GM18508 (cell line): Measurements from ENCODE around the gene TSPAN5.

ENCODE experiments used
- ATAC-seq: cut with Tn5 transposase; IDR thresholded peaks from one replicate; pipeline ENCODE4 v1.9.1; 2021; ENCODE audit warnings: moderate number of reproducible peaks; ENCODE audit not compliant: insufficient read depth, unreplicated experiment

TSPAN5 gene

DNA sequence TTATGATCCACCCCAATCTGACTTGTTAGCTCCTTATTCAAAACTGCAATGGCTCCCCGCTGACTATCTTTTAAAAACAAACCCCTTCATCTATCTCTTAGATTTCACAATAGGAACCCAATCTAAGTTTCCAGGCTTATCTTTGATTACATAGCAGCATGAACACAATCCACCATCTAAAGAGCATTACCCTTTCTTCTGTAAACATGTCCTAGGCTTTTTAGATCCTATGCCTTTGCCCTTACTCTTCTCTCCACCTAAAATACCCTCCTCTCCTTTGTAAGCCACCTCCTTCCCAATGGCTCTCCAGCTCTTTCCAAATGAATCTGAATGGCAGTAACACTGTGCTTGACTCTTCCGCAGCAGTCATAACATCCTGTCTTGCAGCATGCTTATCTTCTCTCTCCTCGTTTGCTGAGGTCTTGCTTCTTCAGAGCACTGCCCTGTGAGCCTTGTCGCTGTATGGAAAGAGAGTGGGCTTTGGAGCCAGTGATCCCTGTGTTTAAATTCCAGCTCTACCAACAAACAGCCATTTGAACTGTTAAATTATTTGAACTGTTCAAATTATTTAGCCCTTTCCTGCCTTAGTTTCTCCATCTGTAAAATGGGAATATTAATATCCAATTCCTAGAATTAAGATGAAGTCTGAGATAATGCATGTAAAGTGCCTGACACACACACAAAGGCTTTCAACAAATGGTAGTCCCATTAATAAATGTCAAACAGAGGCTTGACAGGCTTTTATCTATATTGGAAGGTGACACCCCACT lies 16.2 kb upstream of the TSPAN5 start:
- ATAC-seq, result no peak

DNA sequence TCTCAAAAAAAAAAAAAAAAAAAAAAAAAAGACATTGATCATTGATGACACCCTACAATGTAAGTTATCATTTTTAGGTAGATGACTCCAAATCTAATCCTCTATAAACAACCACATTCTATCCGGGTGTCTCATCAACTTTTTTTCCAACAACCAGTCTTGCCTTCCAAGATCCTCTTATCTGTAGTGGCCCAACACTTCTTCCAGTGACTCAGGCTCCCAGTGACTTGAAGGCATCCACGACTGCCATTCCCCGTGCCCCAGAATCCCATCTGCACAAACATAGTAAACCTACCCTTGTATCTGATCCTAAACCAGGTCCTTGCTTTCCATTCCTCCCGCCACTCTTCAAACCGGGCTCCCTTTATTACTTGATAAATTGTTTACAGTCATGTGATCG lies 15.6 kb upstream of the TSPAN5 start:
- no peak for ATAC-seq

DNA sequence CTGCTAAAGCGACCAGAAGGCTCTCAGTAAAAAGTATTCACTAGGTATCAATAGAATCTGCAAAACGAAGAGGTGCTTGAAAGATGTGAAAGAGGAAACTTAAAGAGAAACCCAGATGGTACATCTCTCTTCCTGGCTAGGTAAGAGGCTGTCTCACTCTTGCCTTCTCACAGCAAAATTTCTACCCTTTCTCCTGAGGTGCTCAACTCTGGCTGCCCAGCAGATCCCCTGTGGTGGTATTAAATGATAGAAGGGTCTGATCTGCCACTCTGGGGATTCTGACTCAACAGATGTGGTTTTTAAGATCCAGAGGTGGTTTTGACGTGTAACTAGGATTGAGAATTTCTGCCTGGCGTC lies 14.9 kb upstream of the TSPAN5 start:
- ATAC-seq, result no peak

DNA sequence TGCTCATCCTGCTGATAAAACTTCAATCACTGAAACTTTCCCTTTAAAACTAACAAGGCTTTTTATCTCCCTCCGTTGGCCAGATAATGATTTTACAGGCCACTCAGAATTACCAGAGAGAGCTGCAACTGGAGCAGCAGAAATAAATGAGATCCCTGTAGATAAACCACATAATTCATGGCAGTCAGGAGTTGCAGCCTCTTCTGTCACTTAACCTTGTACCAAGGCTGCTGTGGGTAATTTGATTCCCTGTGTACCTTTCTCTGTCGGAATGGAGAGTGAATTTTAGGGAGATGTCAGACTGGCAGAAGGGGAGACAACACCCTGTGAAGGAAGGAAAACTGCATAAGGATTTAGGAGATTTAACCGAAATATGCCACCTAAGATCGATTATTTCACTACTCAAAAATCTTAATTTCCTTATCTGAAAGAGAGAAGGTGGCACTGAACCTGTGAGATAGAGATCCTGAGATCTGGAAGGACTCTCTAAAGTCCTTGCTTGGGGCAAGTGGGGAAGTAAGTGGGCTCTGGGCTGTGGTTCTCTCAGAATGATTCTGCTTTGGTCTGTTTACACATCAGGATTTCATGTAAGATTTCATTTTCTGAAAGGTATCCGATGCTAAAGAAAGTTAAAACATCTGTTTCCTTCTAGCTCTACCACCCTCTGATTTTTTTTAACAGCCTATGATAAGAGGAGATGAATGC lies 14.3 kb upstream of the TSPAN5 start:
- no peak for ATAC-seq

DNA sequence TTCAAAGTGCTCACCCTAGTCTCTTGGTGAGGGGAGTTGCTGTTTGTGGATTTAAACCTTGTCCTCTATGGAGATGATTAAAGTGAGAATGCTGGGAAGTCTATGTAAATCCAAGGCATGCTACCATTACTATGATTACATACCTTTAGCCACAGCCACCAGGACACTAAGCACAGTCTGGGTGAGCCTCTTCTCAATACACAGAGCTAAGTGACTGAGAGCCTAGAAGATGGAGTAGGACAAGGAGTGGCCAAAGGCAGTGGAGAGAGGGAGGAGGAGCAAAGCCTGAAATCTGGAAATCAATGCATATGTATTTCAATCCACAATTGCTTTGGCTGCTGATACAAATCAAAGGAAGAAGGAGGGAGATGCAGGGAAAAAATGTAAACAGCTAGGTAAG lies 12.7 kb upstream of the TSPAN5 start:
- no peak for ATAC-seq

DNA sequence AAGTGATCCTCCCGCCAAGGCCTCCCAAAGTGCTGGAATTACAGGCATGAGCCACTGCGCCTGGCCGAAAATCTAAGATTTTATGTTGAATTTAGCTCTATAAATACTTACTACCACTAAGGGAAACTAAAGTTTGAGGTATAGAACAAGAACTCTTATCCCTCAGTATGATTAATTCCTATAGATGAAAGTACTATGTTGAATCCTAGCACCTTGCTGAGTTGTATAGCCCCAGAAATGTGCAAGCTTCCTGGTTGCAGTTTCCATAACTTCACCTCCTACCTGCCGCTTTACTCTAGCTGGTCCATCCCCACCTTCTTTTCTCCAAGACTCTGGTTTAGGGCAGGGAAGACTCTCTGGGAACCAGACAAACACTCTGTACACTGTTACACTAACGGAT lies 11.8 kb upstream of the TSPAN5 start:
- no peak for ATAC-seq

DNA sequence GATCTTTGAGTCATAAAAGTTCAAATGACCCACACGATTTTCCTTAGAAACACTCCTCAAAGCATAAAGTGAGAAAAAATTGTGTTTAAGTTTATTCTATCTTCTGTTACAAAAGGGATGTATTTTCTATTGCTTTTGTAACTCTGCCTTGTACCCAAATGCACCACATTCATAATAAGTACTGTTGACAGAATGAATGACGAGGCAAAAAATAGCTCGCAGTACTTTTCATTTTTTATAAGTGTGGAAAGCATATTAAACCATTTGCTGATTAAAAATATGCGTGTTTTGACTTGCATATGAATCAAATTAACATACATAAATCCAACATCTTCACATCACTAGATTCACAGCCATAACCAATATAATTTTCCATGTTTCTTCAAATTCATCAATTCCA lies 11.2 kb upstream of the TSPAN5 start:
- ATAC-seq, result no peak

DNA sequence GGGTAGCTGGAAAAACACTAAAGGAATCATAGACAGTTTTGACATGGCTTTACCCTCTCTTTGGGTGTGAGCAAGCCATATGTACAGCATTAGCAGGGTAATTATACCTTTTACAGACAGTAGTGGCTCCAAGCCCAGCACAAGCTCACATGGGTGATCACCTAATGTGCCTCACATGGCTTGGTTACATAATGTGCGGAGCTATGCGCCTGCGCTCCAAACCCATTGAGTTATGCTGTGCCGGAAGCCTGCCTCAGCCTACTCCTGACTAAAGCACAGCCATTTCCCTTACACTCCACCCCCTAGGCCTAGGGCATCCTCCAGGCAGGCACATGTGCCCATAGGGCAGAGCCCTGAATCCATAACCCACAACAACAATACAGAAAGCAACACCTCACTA lies 6.5 kb upstream of the TSPAN5 start:
- no peak for ATAC-seq

DNA sequence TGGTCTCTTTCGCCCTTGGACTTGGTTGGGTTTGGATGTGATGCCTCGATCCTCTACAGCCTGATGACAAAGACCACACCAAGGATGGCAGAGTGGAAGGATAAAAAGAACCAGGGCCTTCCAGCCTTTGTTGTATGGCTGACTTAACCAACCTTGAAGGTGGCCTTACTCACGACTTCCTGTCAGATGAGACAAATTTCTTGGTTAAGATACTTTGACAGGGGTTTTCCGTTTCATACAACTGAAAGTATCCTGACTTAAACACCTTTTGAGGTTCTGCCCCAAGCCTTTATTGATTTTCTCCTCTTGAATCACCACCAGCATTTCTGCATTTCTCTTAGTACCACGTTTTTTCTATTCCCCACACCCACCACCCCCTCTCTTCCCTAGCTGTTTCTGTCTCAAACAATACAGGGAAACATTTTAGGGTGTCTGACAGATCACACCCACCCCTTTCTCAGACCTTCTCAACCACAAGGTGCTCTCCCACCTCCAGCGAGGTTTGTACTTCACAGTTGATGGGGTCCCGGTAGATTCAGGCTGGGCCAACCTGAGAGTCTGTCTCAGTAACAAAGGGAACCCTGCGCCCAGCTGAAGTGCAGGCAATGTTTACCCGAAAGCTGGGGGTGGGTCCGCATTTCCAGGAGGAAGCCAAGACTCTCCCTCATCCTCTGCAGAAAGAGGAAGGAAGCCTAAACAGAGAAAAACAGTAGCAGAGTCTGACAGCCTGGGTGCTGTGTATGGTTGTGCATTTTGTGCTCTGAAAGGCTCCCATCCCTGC lies 5.0 kb upstream of the TSPAN5 start:
- ATAC-seq, result peak; percentile 83

DNA sequence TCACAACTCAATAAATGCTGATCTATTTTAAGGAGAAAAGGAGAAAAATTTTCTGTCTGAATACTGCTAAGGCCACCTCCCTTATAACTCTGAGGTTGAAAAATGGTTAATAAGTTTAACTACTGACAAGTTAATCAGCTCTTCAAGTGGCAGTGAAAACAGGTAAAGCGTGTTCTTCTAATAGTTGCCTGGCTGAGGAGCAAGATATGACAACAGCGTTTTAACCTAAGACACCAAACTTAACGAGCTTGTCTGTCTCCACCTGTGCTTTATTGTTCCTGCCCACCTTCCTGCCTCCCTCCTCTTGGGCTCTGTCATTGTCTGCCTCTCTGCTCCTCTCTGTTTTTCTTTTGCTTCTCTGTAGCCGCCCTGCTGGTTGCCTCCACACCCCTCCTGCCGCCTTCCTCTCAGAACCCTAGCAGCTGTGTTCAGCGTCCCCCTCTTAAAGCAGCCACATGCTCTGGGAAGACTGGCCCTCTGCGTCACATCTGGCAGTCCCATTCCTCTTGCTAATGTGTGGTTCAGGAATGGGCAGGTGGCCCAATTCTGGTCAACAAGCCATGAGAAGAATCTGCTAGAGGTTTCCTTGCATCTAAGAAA lies 4.3 kb upstream of the TSPAN5 start:
- ATAC-seq, result no peak

DNA sequence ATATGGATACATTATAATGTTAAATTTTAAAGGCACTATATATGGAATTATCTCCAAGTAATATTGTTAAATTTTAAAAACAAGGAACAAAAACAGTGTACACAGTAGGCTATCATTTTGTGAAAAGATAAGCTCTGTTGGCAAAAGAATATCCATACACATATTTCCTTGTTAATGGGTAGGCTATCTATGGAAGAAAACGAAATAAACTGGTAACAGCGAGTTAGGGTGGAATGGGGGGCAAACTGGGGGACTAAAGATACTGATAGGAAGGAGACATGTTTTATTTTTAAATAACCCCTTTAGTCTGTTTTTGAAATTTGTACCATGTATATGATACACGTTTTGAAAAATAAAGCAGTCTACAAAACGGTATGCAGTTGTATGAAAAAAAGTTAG lies 3.6 kb upstream of the TSPAN5 start:
- no peak for ATAC-seq

DNA sequence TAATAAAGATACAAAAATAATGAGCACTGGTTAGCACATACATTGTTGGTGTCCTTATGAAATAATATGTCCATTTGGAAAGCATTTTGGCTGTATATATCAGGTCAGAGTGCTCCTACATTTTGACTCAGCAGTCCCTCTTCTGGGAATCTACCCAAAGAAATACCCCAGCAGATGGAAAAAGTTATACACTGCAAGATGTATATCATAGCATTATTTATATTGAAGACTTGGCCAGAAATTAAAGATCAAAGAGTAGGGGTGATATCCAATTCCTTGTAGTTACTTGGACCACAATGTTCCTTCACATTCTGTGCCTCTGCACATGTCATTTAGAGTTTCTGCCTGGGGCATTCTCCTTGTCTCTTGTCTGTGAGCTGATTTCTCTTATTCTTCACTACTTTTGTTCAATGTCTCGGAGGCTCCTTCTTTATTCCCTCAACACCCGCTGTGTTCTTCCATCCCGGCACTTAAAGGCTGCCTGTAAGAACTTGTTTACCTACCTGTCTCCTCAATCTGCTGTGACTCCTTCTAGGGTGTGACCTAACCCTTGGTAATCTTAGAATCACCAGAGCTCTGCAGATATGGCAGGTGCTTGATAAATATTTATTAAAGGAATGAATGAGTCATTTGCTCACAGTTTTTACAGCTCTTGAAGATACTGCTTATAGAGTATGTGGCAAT lies 3.1 kb upstream of the TSPAN5 start:
- ATAC-seq, result no peak

DNA sequence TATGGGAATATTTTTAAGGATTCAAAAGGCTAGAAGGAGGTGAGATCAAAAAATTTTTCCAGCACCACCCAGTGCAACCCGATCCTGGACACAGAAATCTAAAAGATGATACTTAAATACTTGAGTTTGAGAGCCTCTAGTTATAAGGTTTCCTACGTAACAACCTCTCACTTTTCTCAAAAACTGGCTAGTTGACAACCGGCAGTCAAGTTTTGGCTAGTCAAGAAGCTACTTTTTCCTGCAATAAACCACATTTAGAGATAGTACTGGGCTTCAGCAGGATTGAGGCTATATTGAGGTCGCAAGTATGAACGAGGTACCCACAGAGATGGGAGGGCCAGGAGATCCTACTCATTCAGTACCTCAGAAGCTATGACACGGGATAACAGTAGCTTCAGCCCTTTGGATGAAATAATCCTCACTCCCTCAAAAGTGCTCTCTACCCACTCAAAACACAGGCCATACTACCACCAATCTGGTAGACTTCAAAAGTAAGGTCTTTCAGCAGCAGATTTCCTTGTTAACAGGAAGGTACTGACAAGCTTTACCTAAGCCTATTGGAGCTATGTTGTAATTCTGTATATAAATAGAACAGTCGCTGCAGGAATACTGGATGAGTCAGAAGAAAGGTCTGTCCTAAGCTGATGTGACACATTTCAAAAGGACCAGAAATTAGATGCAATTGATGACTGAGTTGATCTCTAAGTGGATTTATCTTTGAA lies 1.5 kb upstream of the TSPAN5 start:
- no peak for ATAC-seq

DNA sequence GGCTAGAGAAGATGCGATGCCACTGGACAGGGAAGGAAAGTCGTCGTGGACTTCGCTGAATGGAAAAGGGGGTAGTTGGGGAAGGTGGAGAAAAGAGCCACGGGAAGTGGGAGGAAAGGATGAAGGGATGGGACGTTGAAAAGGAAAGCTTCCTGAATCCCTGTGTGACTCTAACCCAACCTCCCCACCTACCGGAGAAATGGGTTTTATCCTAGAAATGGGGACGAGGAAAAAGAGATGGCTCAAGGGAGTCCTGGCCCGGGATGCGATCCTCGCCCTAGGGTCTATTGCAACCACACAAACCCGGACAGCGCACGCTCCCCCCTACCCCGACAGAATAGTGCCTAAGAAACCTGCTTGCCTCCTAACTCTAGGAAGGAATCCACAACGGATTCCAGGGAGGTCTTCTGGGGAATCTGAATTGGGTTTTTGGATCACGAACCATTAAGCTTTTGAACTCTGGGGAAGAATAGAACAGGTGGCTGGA lies 738 bp upstream of the TSPAN5 start:
- no peak for ATAC-seq

DNA sequence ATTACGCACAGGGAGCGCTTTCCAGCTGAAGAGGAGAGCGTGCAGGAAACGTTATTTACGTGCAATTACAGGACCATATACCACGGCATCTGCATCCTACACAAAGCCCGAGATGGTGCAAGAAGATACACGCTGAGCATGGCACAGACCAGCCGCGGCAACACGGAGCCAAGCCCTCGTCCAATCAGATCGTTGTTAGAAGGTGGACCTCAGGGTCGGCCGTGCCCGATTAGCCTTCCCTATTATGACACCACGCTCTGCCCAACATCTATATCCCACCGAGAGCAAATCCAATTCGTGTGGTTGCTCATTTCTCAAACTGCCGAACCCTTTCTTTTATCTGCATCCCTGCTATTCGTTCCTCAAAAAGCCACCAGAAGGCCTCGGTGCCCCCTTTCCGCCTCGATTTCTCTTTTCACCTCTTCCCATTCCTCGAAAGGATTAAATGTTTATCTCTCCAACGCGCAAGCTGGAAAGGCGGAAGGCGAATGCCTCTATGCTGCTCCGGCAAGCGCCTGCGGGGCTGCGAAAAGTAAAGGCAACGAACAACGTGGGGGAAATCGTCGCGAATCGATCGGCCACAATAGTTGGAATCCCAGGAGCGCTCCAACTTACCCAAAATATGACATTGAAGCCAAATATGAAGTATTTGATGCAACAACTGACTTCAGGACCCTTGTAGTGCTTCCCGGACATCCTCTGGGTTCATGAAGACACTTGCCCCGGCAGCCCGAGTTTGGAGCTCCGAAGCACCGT lies 702 bp downstream of the TSPAN5 start:
- peak; percentile 9 for ATAC-seq

DNA sequence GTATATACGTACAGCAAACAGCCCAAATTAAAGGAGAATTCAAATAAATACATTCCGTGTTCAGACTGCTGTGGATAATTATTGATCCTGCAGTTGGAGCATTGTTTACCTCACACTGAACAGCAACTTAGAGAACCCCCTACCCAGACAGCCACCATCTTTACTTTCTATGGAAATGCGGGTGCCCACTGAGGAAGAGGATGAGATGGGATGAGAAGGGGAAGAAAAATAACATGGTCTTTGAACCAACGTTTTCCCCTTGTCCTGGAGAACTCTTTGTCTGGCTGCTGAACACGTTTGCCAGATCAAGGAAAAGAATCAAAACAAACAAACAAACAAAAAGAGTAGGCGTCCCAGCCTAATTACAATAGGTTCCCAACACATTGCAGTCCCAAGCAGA lies 1.5 kb downstream of the TSPAN5 start:
- ATAC-seq, result no peak

DNA sequence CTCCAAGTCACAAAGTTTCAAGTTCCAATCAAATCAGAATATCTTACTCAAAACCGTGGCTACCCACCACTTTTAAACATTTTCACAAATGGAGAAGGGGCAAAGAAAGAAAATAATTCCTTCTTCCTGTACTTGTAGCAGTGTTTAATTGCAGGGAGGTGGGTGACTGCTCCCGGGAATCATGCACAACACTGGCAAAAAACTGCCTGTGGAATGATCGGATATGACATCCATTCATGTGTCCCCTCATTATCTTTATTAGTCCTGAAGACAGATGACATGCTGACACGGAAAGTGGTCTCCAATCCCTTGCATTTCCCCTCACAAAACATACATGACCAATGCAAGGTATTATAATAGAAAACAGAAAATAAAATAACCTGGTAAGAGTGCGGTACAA lies 2.0 kb downstream of the TSPAN5 start:
- no peak for ATAC-seq

DNA sequence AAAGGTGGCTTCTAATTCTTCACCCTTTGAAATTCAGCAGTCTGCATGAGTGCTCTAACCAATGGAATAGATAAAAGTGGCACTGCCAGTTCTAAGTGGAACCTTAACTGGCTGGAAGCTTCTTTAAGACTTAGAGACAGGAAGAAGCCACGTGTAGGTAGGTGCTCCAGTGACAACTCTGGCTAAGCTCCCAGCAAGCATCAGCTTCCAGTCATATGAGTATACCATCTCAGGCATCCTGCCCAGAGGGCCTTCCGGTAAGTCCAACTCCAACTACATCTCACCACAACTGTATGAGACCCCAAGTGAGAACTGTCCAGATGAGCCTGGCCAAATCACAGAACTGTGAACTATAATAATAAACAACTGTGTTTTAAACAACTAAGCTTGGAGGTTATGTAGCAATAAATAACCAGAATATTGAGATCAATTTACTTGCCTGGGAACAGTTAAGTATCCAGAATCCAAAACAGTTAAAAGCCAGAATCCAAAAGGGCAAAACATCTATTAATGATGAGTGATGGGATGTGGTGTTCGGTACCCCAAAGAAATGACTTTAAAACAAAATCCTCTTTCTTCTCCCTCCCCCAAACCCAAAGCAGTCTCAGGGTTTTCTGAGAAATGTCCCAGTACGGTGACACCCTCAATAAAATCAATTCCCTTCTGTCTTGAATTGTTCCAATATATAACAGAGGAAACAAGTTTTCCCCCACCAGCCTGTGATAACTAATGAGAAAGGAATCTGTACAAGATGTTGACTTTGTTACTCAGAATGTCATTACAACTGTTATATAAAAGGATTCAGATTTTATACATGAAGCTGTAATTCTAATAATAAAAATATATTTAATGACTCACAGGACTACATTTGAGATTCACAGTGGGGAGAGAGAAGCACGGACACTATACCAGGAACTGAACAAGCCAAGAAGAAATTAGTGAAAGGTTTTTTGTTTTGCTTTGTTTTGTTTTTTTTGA lies 4.2 kb downstream of the TSPAN5 start:
- no peak for ATAC-seq
